Caki2 (cell line): ENCODE measurements around the gene ANK3. TPM values are rescaled to one million over a fixed set of nuclear protein-coding genes. Genes with fewer than 3 reads are reported as not detected.
A peak's percentile ranks its signal among the peaks of the same experiment; 100 is the strongest.

Experiments
- DNase-seq: peaks from one replicate; pipeline ENCODE4 v3.0.0-alpha.2; 2015; ENCODE audit warnings: low read depth
- in situ Hi-C: cut with HindIII; loops from 2 replicates; pipeline ENCODE4 v1.10.0; 2016; ENCODE audit warnings: low sequenced_read_pairs, low pct_unique_long_range_greater_than_20kb, mixed read lengths
- total RNA-seq: library from RNA; depleted of rRNA; stranded (reverse); fragments of >200 nt; shearing (Covaris generic); gene quantifications from 2 replicates; pipeline ENCODE4 v1.2.3, GENCODE V29; 2014; ENCODE audit warnings: low replicate concordance; rRNA removed

Gene ANK3
- 5.9 and 14.2 TPM in 2 replicates for total RNA-seq

- DNase-seq = no peak
- in situ Hi-C loops = no loop called here
Measured at GRCh38 chr10:60389413-60390025, at the start of gene ANK3. Gene ANK3, minus strand, starts transcription at chr10:60389875. Its CDS starts 337 bp downstream, at chr10:60389538.

GRCh38 chr10:60434418-60435046 lies 44.9 kb upstream of the ANK3 start:
- DNase-seq = peak; percentile 31
- in situ Hi-C loops = no loop called here

- no peak for DNase-seq
- in situ Hi-C loops = no loop called here
Measured at GRCh38 chr10:60433684-60434083, 44.0 kb upstream of the ANK3 start.

GRCh38 chr10:60430836-60431597 lies 41.3 kb upstream of the ANK3 start:
- in situ Hi-C loops = no loop called here
- no peak for DNase-seq

- DNase-seq = no peak
Measured at GRCh38 chr10:60430017-60430416, 40.3 kb upstream of the ANK3 start.

GRCh38 chr10:60429084-60429849 lies 39.6 kb upstream of the ANK3 start:
- in situ Hi-C loops = no loop called here

More at GRCh38 chr10:60430017-60430416, 40.3 kb upstream of the ANK3 start:
- in situ Hi-C loops = no loop called here

GRCh38 chr10:60428387-60428737 lies 38.7 kb upstream of the ANK3 start:
- no peak for DNase-seq
- in situ Hi-C loops = no loop called here

More at GRCh38 chr10:60429084-60429849, 39.6 kb upstream of the ANK3 start:
- no peak for DNase-seq

- in situ Hi-C loops = no loop called here
Measured at GRCh38 chr10:60427709-60428386, 38.2 kb upstream of the ANK3 start.

GRCh38 chr10:60427148-60427547 lies 37.5 kb upstream of the ANK3 start:
- in situ Hi-C loops = no loop called here

More at GRCh38 chr10:60427709-60428386, 38.2 kb upstream of the ANK3 start:
- DNase-seq = no peak

GRCh38 chr10:60426425-60426824 lies 36.8 kb upstream of the ANK3 start:
- in situ Hi-C loops = no loop called here

More at GRCh38 chr10:60427148-60427547, 37.5 kb upstream of the ANK3 start:
- DNase-seq = no peak

GRCh38 chr10:60425392-60426110 lies 35.9 kb upstream of the ANK3 start:
- in situ Hi-C loops = no loop called here
- no peak for DNase-seq

More at GRCh38 chr10:60426425-60426824, 36.8 kb upstream of the ANK3 start:
- DNase-seq = peak; percentile 32

GRCh38 chr10:60424971-60425370 lies 35.3 kb upstream of the ANK3 start:
- DNase-seq = no peak
- in situ Hi-C loops = no loop called here

- in situ Hi-C loops = no loop called here
- DNase-seq = no peak
Measured at GRCh38 chr10:60423920-60424319, 34.2 kb upstream of the ANK3 start.

GRCh38 chr10:60422809-60423208 lies 33.1 kb upstream of the ANK3 start:
- in situ Hi-C loops = no loop called here

GRCh38 chr10:60420991-60421894 lies 31.6 kb upstream of the ANK3 start:
- no peak for DNase-seq
- in situ Hi-C loops = no loop called here

More at GRCh38 chr10:60422809-60423208, 33.1 kb upstream of the ANK3 start:
- DNase-seq = no peak

- in situ Hi-C loops = no loop called here
- DNase-seq = no peak
Measured at GRCh38 chr10:60419249-60419648, 29.6 kb upstream of the ANK3 start.
